GM12864 (cell line): ENCODE data around the gene CASP3.
A peak's percentile ranks its signal among the peaks of the same experiment; 100 is the strongest.
"Not testable (repeated sequence)": the region's sequence is repeated elsewhere in the genome, so short reads cannot be mapped to it uniquely, and the experiment has no call there.

Experiments
- DNase-seq: peaks from one replicate; pipeline ENCODE4 v3.0.0-alpha.2; 2011; ENCODE audit warnings: low read depth
- H3K4me3 ChIP-seq: 2 replicates; pipeline ENCODE4 v1.5.1; 2011; ENCODE audit warnings: mild to moderate bottlenecking, low read depth, low read length, control low read depth
- CTCF ChIP-seq: IDR thresholded peaks from 2 replicates; pipeline ENCODE4 v1.5.1; 2011; ENCODE audit warnings: low read depth, mild to moderate bottlenecking, moderate library complexity, low read length, control low read depth, inconsistent platforms; ENCODE audit errors: missing control alignments

CASP3 gene

GRCh38 chr4:184653650-184654049 is 4.4 kb upstream of the CASP3 start:
- DNase-seq = no peak
- no peak for TF ChIP-seq CTCF
- no peak overlapping the region for H3K4me3 ChIP-seq

DNA sequence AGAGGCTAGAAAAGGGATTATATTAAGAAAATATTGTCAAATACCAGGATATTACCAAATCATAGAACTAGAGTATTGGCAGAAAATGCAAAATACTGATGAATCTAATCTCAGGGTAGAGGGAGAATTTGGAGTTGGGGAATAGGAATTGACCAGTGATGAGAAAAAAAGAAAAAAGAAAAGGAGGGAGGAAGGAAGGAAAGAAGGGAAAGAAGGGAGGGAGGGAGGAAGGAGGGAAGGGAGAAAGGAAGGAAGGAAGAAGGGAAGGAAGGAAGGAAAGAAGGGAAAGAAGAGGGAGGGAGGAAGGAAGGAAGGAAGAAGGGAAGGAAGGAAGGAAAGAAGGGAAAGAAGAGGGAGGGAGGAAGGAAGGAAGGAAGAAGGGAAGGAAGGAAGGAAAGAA is 3.4 kb upstream of the CASP3 start:
- not testable (repeated sequence) for H3K4me3 ChIP-seq, DNase-seq

- no peak overlapping the region for H3K4me3 ChIP-seq
- no peak for DNase-seq
- TF ChIP-seq CTCF = no peak
These were observed 2.7 kb upstream of the CASP3 start for GRCh38 chr4:184651899-184652298.

DNA sequence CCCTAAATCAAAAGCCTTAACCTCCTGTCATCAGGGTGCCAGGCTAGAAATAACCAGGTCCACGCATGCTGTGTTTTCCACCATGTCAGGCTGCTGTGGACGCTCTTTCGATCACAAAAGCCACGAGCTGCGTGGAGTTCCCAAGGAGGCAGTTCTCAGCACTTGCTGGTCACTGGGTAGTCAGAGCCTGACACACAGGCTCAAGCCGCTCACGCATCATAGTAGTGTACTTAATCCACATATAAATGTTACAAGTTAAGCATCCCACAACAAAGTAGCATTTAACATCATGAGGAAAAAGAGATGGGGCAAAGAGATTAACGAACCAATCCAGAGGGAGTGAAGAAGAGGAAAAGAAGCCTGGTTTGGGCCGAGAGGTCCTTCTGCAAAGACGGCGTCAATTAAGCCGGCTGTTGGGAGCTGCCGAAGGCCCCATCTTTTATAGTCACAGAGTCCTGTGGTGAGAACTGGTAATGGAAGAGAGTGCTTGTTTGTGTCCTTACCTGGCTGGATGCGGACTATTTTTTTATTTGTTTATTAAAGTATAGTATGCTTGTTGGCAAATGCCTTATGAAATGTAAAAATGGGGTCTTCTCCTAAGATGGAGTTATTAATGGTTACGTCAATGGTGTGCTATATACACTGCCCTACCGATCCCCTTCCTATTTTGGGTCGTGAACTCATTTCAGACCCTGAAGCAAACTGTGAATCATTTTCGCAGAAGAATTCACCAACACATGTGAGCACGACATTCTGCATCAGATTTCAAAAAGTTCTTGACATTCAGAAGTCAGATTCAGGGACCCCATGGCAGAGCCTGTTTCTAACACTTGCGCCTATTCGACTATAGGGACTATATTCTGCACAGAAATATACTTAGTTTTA is 966 bp upstream of the CASP3 start:
- DNase-seq = no peak

GRCh38 chr4:184648313-184649025 is 778 bp downstream of the CASP3 start:
- peak overlapping the region; percentile 91 for H3K4me3 ChIP-seq
- DNase-seq = no peak
- no peak for TF ChIP-seq CTCF

More for the DNA sequence above, 966 bp upstream of the CASP3 start:
- H3K4me3 ChIP-seq = peak overlapping the region; percentile 66
- no peak for TF ChIP-seq CTCF

DNA sequence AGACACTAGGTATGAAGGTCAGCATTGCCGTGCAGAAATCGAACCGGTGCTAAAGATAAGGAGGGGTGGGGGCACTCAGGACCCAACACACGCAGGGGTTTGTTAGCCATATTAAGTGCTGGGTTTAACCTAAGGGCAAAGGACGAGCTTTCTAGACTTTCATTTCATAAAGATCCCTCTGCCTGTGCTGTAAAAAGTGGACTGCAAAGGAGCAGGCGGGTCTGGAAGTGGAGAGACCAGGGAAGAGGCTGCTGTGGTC is 1.3 kb downstream of the CASP3 start:
- TF ChIP-seq CTCF = no peak
- peak overlapping the region; percentile 91 for H3K4me3 ChIP-seq
- no peak for DNase-seq

- H3K4me3 ChIP-seq = peak overlapping the region; percentile 91
- no peak for TF ChIP-seq CTCF
- DNase-seq = no peak
These were observed 1.8 kb downstream of the CASP3 start for GRCh38 chr4:184647266-184648053.
